ENCODE results near the gene IGSF10. TPM values are rescaled to one million over a fixed set of nuclear protein-coding genes. Genes with fewer than 3 reads are reported as not detected.

IGSF10 gene
- total and polyA plus RNA-seq, 2 of the 13 experiments (the other 11 are each of a cell fraction or from before 2014, with no cell fraction given) = 0.16 TPM; not detected in 1

GRCh38 chr3:151476344-151477018, 15.6 kb upstream of the IGSF10 start:
- Histone ChIP-seq H3K4me1 (ENCODE audit: insufficient read depth, low read length) (no peaks in the 10 kb centered on the region), H2AFZ (ENCODE audit: low read length) (no peak overlapping the region), H3K36me3 (replicated peaks in 1 of 2; ENCODE audit: control insufficient read depth in 1 of 2, insufficient read depth in 2 of 2, low read length in 2 of 2) (no peaks in the 10 kb centered on the region), H3K4me3 (replicated peaks in 1 of 3; ENCODE audit: insufficient read depth in 1 of 3, low read depth in 2 of 3, low read length in 3 of 3) (no peak overlapping the region), H3K79me2 (ENCODE audit: insufficient read depth, low read length) (no peaks in the 10 kb centered on the region), H3K27me3 (ENCODE audit: control insufficient read depth in 1 of 2, insufficient read depth in 2 of 2, low read length in 2 of 2) (no peaks in the 10 kb centered on the region), H4K20me1 (ENCODE audit: insufficient read depth, low read length) (no peaks in the 10 kb centered on the region), H3K9me3 (ENCODE audit: low read length) (no peaks in the 10 kb centered on the region), H3K27ac (ENCODE audit: extremely low read length, insufficient read depth, low read length) (no peak overlapping the region), H3K9ac (ENCODE audit: insufficient read depth, low read depth, low read length) (no peak overlapping the region), H3K4me2 (ENCODE audit: low read depth, low read length) (no peak overlapping the region)
- CTCF ChIA-PET (ENCODE audit: low intra/inter-chr PET ratio, low total read pairs) = no interaction called here
- ATAC-seq = no peak
- DNase-seq (ENCODE audit: low spot score) = no peak
- WGBS (ENCODE audit: low lambda C conversion rate) = 18% methylated on average over 7 of the region's 7 CpGs
- BruUV-seq (replicated peaks) = no TSS peak
- TF ChIP-seq ELF4 (CRISPR knock-in tag; IDR thresholded peaks at IDR 0.05; ENCODE audit: borderline replicate concordance) (no peak), ZFP36L2 (CRISPR knock-in tag; IDR thresholded peaks at IDR 0.05) (no peak), SIN3B (IDR thresholded peaks at IDR 0.05; ENCODE audit: low read length) (no peak), SMC3 (IDR thresholded peaks at IDR 0.05; ENCODE audit: low read length) (no peak), HNRNPUL1 (IDR thresholded peaks at IDR 0.05; ENCODE audit: low read depth, low read length) (no peak), GABPA (IDR thresholded peaks at IDR 0.05; ENCODE audit: low read depth, low read length) (no peak), GABPA (CRISPR knock-in tag; IDR thresholded peaks at IDR 0.05; ENCODE audit: low read depth) (peak; percentile 55; the same call in 1 of the 2 replicates)
- FAIRE-seq = no peak
- intact Hi-C loops (cut with micrococcal nuclease; ENCODE audit: unreplicated experiment) = no loop called here
- POLR2A ChIA-PET = no interaction called here
- in situ Hi-C loops (cut with HindIII; ENCODE audit: extremely low pct_ligation_motif_present, low pct_unique_long_range_greater_than_20kb) = no loop called here

- Histone ChIP-seq H3K27me3 (ENCODE audit: control insufficient read depth in 1 of 2, insufficient read depth in 2 of 2, low read length in 2 of 2) (peaks cover 0 to 4% of the 10 kb centered on the region in 2 experiments; a peak in 1 of 5 replicates), H3K9me3 (ENCODE audit: low read length) (no peaks in the 10 kb centered on the region), H3K79me2 (ENCODE audit: insufficient read depth, low read length) (no peaks in the 10 kb centered on the region), H3K4me1 (ENCODE audit: insufficient read depth, low read length) (no peaks in the 10 kb centered on the region), H4K20me1 (ENCODE audit: insufficient read depth, low read length) (no peaks in the 10 kb centered on the region), H3K27ac (ENCODE audit: extremely low read length, insufficient read depth, low read length) (no peak overlapping the region), H3K4me2 (ENCODE audit: low read depth, low read length) (no peak overlapping the region), H3K4me3 (replicated peaks in 1 of 3; ENCODE audit: insufficient read depth in 1 of 3, low read depth in 2 of 3, low read length in 3 of 3) (no peak overlapping the region), H3K36me3 (replicated peaks in 1 of 2; ENCODE audit: control insufficient read depth in 1 of 2, insufficient read depth in 2 of 2, low read length in 2 of 2) (no peaks in the 10 kb centered on the region), H3K9ac (ENCODE audit: insufficient read depth, low read depth, low read length) (no peak overlapping the region), H2AFZ (ENCODE audit: low read length) (no peak overlapping the region)
- ATAC-seq (peak; percentile 95), DNase-seq (ENCODE audit: low spot score) (peak; percentile 63), FAIRE-seq (peak; percentile 74)
- BruUV-seq (replicated peaks) = no TSS peak
- ChIA-PET CTCF (ENCODE audit: low intra/inter-chr PET ratio, low total read pairs) (interaction anchor here (1.2 to 3.2 kb wide), 2 partner anchors 29 to 370 kb away, joined by 4 to 31 read pairs; no protein-coding TSS in a partner anchor), POLR2A (no interaction called here)
- intact Hi-C loops (cut with micrococcal nuclease; ENCODE audit: unreplicated experiment) (loop anchor here (1.0 to 2.0 kb wide), 4 partner anchors 30 to 371 kb away; no protein-coding TSS in a partner anchor), in situ Hi-C loops (cut with HindIII; ENCODE audit: extremely low pct_ligation_motif_present, low pct_unique_long_range_greater_than_20kb) (loop anchor here (10.0 kb wide), 1 partner anchor 366 kb away; no protein-coding TSS in a partner anchor)
- peak; percentile 77 for TF ChIP-seq CTCF (CRISPR knock-in tag; IDR thresholded peaks at IDR 0.05)
- TF ChIP-seq STAG1 (CRISPR knock-in tag; IDR thresholded peaks at IDR 0.05) = peak; percentile 75
- TF ChIP-seq RAD21 (CRISPR knock-in tag; IDR thresholded peaks at IDR 0.05) = 0 out of 2 replicates have a peak, but pooled peaks have one; percentile 28
- TF ChIP-seq SMC3 (IDR thresholded peaks at IDR 0.05; ENCODE audit: low read length) = peak; percentile 87
- no peak for TF ChIP-seq ZNF792 (CRISPR knock-in tag; IDR thresholded peaks at IDR 0.05)
- no peak for TF ChIP-seq XBP1 (CRISPR knock-in tag; IDR thresholded peaks at IDR 0.05)
- WGBS (ENCODE audit: low lambda C conversion rate) = 20% methylated on average over 9 of the region's 9 CpGs
These were observed 7.5 kb upstream of the IGSF10 start for GRCh38 chr3:151468284-151468917.

Measured in HepG2 (cell line).